Aorta (tissue), 5 donors: Measurements from ENCODE around the gene COX7A2L. TPM values are rescaled to one million over a fixed set of nuclear protein-coding genes. Genes with fewer than 3 reads are reported as not detected.
"Not testable (repeated sequence)": the region's sequence is repeated elsewhere in the genome, so short reads cannot be mapped to it uniquely, and the experiment has no call there.

Experiments used
- ATAC-seq: fragments of 200-7000 bp; cut with Tn5 transposase; one replicate; pipeline ENCODE4 v1.9.1; 2022; ENCODE audit warnings: moderate library complexity; ENCODE audit not compliant: low FRiP score
- DNase-seq, 2 donors: peaks; one replicate each; pipeline ENCODE4 v3.0.0-alpha.2; 2020
- H3K27ac ChIP-seq, 2 donors: one replicate each; pipeline ENCODE4 v1.5.1; 2013; ENCODE audit warnings: low read length in 2 of 2, mild to moderate bottlenecking in 2 of 2, moderate library complexity in 2 of 2, control low read depth in 1 of 2, inconsistent platforms in 1 of 2, low read depth in 1 of 2
- H3K27me3 ChIP-seq, 2 donors: one replicate each; pipeline ENCODE4 v1.6.1; 2013; ENCODE audit warnings: control low read depth in 1 of 2, low read length in 1 of 2, mild to moderate bottlenecking in 1 of 2, moderate library complexity in 1 of 2; ENCODE audit not compliant: insufficient read depth in 2 of 2, control insufficient read depth in 1 of 2
- H3K36me3 ChIP-seq, 2 donors: one replicate each; pipeline ENCODE4 v1.6.1; 2013; ENCODE audit warnings: control low read depth in 1 of 2, low read length in 1 of 2, mild to moderate bottlenecking in 1 of 2; ENCODE audit not compliant: insufficient read depth in 2 of 2, control insufficient read depth in 1 of 2
- H3K4me1 ChIP-seq, 2 donors: one replicate each; pipeline ENCODE4 v1.6.1; 2013; ENCODE audit warnings: low read length in 2 of 2, control low read depth in 1 of 2, mild to moderate bottlenecking in 1 of 2, moderate library complexity in 1 of 2; ENCODE audit not compliant: insufficient read depth in 2 of 2, control insufficient read depth in 1 of 2
- H3K4me3 ChIP-seq, 2 donors: one replicate each; pipeline ENCODE4 v1.5.1; 2013; ENCODE audit warnings: low read length in 2 of 2, control low read depth in 1 of 2, mild to moderate bottlenecking in 1 of 2
- H3K9me3 ChIP-seq: one replicate; pipeline ENCODE4 v1.6.1; 2013; ENCODE audit warnings: mild to moderate bottlenecking, low read length; ENCODE audit not compliant: control insufficient read depth
- WGBS, 2 donors: extraction: QIAGEN DNeasy Blood & Tissue Kit; methylation state at CpG; one replicate each; pipeline ENCODE4 v1.1.7; 2013; 5-methylcytosine and 5-hydroxymethylcytosine counted together
- intact Hi-C, 2 donors: fragments of 100-400 bp; cut with DNase I; formaldehyde crosslinking; loops; one replicate each; pipeline versions ENCODE4 v1.14.2 to v1.15.0; 2022
- polyA plus RNA-seq, 2 donors: library from polyadenylated mRNA; stranded (reverse); fragments of 200-250 nt; gene quantifications; one replicate each; pipeline ENCODE4 v1.2.3, GENCODE V29; 2013
- total RNA-seq, 2 donors: library from RNA; stranded (reverse); fragmentation: NEBNext Ultra II Directional; extraction: Animal tissue kit (Norgen Biotek cat#: 25700); gene quantifications; one replicate each; pipeline ENCODE4 v1.2.1, GENCODE V29; 2021
- donor health status: healthy with polysubstance abuse.
- donor health status: Bipolar disorder and iron deficiency.
- donor health status: DM: no; HTN: no; CAD: no.
- donor health status: DM: no; HTN: no; CAD: no.
- donor health status: DM: yes; HTN: yes; CAD: no.

COX7A2L gene
- total and polyA plus RNA-seq, 4 donors, result 60.8 to 265 (median 80.3) TPM

DNA sequence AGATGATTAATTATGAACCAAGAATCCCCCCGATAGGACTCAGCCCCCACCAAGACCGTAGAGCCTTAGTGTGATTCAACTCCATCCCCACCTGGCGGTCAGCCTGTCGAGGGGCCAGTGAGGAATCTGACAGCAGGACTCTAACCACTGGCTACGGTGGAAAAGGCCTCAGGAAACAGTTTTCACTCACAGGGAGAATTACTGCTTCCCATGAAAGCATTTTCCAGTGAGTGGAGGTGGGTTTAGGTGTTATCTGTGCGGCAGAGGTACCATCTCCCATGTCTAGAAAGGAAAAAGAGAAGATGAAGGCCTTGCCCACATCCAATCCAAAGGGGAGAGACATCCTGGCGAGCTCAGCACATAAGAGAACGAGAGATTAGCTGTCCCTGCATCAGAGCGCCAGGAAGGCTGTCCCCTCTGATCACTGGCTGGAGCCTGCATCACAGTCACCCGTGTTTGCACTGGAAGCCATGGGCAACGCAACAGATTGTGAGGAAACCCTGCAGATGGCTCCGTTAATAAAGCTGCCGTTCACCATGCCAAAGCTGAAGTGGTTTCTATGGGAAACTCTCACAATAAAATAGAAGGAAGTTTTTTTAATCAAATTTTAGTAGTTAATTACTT is 22.3 kb downstream of the COX7A2L start:
- WGBS, 2 donors, result 88 to 90% methylated on average over 13 of the region's 13 CpGs
- Histone ChIP-seq H3K36me3 (no peaks in the 10 kb centered on the region), H3K9me3 (no peaks in the 10 kb centered on the region), H3K27ac (no peak overlapping the region), H3K4me1 (peaks cover 0 to 4% of the 10 kb centered on the region in 2 donors), H3K4me3 (no peak overlapping the region), H3K27me3 (no peaks in the 10 kb centered on the region)
- DNase-seq (no peak), ATAC-seq (no peak)
- intact Hi-C loops, result no loop called here

DNA sequence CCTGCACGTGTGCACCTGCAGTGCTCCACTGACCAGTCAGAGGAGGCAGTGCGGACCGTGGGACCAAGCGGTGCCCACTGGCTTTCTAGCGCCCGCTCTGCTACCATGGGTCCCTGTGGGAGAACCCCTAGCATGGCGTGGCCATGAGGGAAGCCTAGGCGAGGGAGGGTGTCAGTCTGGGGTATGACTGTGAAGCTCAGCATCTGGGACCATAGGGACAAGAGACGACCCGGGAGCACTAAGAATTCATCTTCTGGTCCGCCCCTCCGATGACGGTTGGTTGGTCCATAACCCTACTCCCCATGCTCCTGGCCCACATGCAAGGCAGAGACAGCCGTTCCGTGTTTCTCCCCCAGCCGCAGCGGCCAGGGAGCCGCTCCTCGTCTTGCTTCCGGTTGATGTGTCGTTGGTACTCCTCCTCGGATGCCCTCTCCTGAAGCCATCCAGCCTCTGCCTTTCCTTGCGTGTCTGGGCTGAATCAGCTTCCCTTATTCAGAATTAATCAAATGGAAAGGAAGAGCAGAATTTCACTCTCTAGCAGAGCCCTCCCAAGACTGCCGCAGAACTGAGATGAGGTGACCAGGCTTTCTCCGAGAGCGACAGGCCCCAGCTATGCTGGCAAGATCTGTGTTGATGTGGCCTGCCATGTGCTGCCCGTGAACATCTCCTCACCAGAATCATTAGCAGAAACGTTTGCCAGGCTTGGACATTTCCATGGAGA is 23.0 kb downstream of the COX7A2L start:
- Histone ChIP-seq H3K27ac (no peak overlapping the region), H3K27me3 (no peaks in the 10 kb centered on the region), H3K4me1 (peaks cover 0 to 4% of the 10 kb centered on the region in 2 donors), H3K36me3 (no peaks in the 10 kb centered on the region), H3K9me3 (no peaks in the 10 kb centered on the region), H3K4me3 (no peak overlapping the region)
- DNase-seq (no peak), ATAC-seq (no peak)
- intact Hi-C loops, result no loop called here
- 94% methylated on average over 28 of the region's 28 CpGs for WGBS, 2 donors

DNA sequence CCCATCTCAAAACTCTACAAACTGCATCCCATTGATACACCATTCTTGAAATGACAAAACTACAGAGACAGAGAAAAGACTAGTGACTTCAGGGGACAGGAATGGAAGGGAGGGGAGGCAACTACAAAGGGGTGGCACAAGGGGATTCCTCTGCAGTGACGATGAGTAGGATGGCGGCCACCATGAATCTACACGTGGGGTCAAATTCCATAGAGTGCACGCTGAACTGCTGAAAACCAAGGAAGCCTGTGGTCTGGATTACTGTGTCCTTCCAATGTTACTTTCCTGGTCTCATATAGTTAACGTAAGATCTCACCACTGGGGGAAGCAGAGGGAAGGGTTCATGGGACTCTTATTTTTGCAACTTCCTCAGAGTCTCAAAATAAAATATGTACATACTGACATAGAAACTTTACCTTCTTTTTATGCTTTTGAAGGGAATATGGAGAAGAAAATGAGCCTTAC is 23.6 kb downstream of the COX7A2L start:
- DNase-seq (no peak), ATAC-seq (no peak)
- peaks cover 0 to 2% of the 10 kb centered on the region in 2 donors for H3K4me1 ChIP-seq
- H3K27me3 ChIP-seq, result no peaks in the 10 kb centered on the region
- WGBS, 2 donors, result 90 to 93% methylated on average over 5 of the region's 5 CpGs
- no peaks in the 10 kb centered on the region for H3K36me3 ChIP-seq
- H3K4me3 ChIP-seq, result no peak overlapping the region
- no peaks in the 10 kb centered on the region for H3K9me3 ChIP-seq
- H3K27ac ChIP-seq, result no peak overlapping the region
- intact Hi-C loops, result no loop called here

DNA sequence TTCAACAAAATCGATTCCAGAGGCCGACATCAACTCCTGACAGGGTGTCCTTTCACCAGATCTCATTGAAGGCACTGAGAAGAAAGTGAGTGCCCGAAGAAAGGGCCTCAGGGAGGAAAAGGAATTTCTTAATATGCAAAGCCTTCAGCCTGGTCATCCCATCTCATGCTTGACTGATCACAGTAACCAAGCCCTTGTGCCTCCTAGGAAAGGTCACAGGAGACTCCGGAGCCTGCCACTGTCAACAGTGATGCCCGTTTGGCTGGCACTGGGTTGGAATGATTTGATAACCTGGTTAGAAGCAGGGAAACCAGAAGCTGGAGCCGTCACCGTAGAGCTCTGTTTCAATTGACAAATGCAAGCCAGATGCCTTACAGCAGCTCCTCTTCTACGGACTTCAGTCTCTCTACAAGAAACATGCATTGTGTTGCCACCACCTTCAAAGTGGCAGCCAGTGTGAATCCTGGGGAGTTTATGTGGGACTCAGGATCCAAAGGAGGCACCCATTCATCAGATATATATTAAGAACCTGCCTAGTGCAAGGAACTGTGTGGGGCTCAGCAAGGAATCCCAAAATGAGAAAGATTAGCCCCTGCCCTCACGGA is 24.6 kb downstream of the COX7A2L start:
- no peak for ATAC-seq
- Histone ChIP-seq H3K9me3 (no peaks in the 10 kb centered on the region), H3K4me3 (no peak overlapping the region), H3K4me1 (no peaks in the 10 kb centered on the region), H3K27ac (no peak overlapping the region), H3K36me3 (no peaks in the 10 kb centered on the region), H3K27me3 (no peaks in the 10 kb centered on the region)
- intact Hi-C loops, result no loop called here
- DNase-seq, result no peak
- WGBS, 2 donors, result 93% methylated on average over 9 of the region's 9 CpGs

DNA sequence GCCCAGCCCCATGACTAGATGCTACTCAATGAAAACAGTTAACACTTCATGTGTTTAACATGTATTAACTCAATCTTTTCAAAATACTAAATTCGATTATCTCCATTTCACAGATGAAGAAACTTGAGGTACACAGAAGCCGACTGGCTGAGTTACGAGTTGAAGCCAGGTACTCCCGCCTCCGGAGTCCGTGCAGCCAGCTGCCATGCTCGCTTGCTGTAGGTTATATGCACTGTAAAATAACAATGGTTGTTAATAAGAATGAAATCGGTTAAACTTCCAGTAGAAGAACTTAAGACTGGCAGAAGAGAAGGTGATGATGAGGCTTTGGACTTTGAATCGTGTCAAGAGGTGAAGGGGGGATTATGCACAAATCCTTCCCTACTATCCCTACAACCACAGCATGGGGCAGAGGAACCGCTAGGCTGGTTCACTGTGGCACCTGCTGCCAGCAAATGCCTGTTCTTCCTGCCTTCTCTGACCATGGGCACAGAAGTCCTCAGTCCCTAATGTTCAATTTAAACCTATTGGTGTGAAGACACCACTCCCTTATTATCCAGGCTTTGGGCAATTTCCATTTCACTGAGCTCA is 25.4 kb downstream of the COX7A2L start:
- DNase-seq (no peak), ATAC-seq (no peak)
- Histone ChIP-seq H3K27ac (no peak overlapping the region), H3K4me1 (no peaks in the 10 kb centered on the region), H3K4me3 (no peak overlapping the region), H3K9me3 (no peaks in the 10 kb centered on the region), H3K36me3 (no peaks in the 10 kb centered on the region), H3K27me3 (no peaks in the 10 kb centered on the region)
- 97 to 98% methylated on average over 10 of the region's 10 CpGs for WGBS, 2 donors
- intact Hi-C loops, result no loop called here

DNA sequence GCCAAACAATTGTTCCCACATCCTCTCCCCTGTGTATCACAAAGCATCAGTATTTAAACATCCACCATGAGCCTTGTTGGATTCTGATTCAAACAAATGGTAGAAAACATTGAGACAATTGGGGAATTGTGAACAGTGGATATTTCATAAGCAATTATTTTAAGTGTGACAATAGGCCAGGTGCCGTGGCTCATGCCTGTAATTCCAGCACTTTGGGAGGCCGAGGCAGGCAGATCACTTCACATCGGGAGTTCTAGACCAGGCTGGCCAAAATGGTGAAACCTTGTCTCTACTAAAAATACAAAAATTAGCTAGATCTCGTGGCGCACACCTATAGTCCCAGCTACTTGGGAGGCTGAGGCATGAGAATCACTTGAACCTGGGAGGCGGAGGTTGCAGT is 26.2 kb downstream of the COX7A2L start:
- H3K36me3 ChIP-seq, intact Hi-C loops, H3K27me3 ChIP-seq, H3K9me3 ChIP-seq, H3K27ac ChIP-seq, H3K4me3 ChIP-seq, H3K4me1 ChIP-seq, DNase-seq, ATAC-seq: not testable (repeated sequence)
- 96 to 97% methylated on average over 6 of the region's 6 CpGs for whole genome bisulfite sequencing, 2 donors

DNA sequence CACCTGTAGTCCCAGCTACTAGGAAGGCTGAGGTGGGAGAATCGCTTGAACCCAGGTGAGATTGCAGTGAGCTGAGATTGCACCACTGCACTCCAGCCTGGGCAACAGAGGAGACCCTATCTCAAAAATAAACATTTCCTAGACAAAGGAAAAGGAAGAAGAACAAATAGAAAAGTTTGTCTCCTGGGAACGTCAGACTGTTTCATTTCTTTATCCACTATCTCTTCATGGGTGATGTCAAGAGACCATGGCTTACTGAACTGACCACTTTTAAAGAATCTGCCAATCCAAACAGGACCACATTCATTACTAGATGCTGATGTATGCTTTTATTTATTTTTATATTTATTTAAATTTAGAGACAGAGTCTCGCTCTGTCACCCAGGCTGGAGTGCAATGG is 26.8 kb downstream of the COX7A2L start:
- H3K27ac ChIP-seq, result no peak overlapping the region
- H3K36me3 ChIP-seq, result no peaks in the 10 kb centered on the region
- DNase-seq (no peak), ATAC-seq (no peak)
- H3K27me3 ChIP-seq, result no peaks in the 10 kb centered on the region
- H3K9me3 ChIP-seq, result no peaks in the 10 kb centered on the region
- 82 to 88% methylated on average over 3 of the region's 3 CpGs for WGBS, 2 donors
- no peak overlapping the region for H3K4me3 ChIP-seq
- intact Hi-C loops, result no loop called here
- no peaks in the 10 kb centered on the region for H3K4me1 ChIP-seq

DNA sequence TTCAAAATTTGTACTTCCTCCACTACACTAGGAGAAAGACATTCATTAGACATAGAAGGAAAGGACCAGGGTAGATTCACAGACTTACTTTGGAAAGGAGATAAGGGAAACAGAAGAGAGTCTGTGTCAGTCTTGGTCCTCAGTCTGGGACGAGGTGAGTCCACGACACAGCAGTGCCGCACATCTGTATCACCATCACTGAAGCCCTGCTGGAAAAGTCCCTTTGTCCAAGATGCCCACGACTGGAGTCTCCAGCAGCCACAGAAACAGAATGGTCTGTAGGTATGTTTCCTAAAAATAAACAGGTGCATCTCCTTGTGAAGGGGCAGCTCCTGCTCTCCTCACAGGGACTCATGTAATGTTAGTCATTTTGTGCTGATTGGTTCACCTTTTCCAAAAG is 27.4 kb downstream of the COX7A2L start:
- Histone ChIP-seq H3K36me3 (no peaks in the 10 kb centered on the region), H3K27me3 (no peaks in the 10 kb centered on the region), H3K9me3 (no peaks in the 10 kb centered on the region), H3K4me1 (no peaks in the 10 kb centered on the region), H3K27ac (no peak overlapping the region), H3K4me3 (no peak overlapping the region)
- ATAC-seq (no peak), DNase-seq (no peak)
- 86 to 91% methylated on average over 4 of the region's 4 CpGs for WGBS, 2 donors
- intact Hi-C loops, result no loop called here
